GM18498 (cell line): ENCODE data around the gene HGF.
"Not testable (repeated sequence)": the region's sequence is repeated elsewhere in the genome, so short reads cannot be mapped to it uniquely, and the experiment has no call there.

ENCODE experiments used
- ATAC-seq: cut with Tn5 transposase; IDR thresholded peaks from one replicate; pipeline ENCODE4 v1.9.1; 2021; ENCODE audit warnings: mild to moderate bottlenecking, moderate library complexity; ENCODE audit not compliant: unreplicated experiment

The HGF gene

DNA sequence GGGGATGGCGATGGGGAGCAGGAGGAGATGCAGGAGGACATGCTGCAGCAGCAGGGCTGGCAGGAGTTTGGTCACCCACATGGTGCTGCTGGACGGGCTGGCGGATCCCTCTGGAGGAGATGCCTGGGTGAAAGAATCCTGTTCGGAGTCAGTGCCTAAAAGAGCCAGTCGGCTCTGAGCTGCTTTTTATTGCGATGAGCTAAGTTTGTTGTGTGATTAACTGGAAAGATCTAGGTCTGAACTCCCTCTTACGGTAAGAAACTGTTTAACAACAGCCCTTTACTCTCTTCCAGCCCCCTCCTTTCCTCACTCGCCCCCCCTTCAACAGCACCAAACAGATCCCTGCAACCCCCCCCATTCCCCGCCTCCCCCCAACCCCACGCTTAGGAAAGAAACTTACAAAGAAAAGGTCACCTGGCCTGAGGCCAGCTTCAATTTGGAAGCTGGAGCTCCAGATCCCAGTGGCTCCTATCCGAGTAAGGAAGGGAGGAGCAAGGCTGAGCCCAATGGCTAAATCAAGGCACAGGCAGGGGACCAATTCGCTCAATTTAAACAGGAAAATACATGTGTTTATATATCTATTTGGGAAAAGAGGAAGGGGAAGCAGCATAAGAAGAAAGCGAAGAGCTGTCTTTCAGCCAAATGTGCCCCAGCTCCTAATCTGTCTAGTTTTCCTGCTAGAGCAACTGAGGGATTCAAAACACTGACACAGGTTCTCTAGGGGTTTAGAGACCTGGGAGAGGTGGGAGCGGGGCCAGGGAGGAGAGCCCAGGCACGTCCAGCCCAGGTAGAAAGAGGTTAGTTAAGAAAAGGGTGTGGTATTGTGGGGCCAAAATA lies at the start of gene HGF:
HGF (minus strand) TSS at position 157 of the 837 bp plus-strand sequence; CDS start at position 81, 76 bp downstream.
- ATAC-seq = no peak

DNA sequence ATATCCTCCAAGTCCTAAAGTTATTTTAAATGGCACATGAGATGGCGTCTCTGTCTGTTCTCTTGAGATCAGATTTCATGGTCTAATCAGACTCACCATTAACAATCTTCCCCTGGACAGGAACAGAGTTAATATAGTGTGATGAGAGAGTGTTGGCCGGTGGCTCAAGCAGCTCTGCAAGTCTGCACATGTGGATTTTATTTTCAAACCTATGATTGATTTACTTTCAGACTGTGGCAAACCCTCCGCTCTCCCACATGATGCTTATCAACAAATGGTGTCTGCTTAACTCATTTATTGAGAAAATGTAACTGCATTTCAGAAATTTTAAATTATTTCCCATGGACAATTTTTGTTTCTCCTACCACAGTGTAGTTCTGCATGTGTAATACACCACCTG lies 46.5 kb upstream of the HGF start:
- ATAC-seq = no peak

DNA sequence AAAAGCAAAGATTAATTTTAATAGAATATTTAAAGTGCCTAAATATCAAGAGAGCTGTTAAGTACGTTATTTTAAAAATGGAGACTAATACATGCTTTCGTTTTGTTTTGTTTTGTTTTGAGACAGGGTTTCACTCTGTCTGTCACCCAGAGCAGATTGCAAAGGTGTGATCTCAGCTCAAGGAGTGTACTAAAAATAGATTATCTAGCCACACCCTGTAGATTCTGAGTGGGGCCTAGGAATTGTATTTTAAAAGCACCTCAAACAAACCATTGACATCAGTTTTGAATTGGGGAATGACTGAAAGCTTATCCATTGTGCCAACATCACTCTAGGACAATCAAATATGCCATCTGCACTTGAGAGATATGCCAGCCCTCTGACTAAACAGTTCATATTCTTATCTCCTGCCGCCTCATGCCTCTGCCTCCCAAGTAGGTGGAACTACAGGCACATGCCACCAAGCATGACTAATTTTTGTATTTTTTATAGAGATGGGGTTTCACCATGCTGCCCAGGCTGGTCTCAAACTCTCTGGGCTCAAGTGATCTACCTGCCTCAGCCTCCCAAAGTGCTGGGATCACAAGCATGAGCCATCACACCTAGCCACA lies 43.1 kb upstream of the HGF start:
- ATAC-seq = peak; percentile 94

DNA sequence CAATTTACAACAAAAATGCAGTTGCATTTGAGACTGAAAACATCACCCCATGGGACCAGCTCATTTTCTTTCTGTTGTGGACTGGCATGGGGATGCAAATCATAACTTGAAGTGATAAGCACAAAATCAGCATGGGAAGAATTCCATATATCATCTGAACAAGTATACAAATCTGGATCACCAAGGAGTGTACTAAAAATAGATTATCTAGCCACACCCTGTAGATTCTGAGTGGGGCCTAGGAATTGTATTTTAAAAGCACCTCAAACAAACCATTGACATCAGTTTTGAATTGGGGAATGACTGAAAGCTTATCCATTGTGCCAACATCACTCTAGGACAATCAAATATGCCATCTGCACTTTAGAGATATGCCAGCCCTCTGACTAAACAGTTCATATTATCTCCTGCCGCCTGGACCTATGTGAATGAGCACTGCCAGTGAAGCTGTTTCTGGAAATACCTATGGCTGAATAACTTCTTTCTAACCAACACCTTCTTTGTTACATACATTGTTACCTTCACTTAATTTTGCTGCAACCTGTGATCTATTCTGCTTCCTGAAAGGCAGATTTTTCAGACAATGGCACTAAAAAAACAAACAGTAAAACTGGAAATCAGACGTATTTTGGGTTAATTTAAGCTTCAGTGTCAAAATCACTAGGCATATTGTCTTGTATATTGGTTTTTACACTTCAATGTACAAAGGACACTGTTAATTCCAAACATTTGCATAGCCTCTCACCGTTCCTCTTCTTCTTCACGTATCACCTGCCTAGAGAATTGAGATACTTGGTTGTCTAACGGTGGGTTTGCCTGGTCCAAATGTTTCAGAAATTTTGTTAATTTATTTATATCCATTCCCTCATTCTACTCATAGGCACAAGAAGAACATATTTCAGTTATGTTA lies 42.4 kb upstream of the HGF start:
- ATAC-seq = peak; percentile 50

DNA sequence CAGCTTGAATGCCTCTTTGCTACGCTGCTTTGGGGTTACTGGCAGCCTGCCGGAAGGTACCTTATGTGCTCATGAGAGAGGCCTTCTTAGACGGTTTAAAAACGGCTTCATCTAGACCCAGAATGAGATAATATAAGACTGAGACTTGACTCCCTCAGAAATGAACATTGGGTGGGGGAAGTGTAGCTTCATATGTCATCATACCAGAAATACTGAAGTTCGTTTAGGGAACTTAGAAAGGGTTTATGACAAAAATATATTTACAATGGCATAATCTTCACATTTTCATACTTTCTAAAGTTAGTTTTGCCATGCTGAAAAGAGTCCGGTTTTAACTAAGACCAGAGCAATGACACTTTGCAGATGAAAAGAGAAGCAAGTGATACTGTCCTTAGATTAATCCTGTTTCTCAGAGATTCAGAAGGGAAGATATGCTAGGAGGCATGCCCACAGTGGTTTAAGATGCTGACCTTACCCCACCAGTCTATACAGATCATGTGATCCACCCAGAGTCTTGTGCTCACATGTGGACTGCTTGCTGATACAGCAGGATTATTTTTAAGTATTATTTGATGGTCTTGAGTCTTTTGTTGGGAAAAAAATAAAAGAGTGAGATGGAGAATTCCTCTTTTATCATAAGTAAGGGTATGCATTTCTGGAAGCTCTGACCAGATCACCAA lies 40.8 kb upstream of the HGF start:
- ATAC-seq = no peak

DNA sequence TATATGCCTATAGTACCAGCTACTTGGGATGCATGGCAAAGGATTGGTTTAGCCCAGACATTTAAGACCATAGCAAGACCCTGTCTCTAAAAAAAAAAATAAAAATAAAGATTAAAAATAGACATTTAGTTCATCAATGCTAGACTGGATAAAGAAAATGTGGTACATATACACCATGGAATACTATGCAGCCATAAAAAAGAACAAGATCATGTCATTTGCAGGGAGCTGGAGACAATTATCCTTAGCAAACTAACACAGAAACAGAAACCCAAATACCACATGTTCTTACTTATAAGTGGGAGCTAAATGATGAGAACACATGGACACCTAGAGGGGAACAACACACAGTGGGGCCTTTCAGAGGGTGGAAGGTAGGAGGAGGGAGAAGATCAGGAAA lies 38.5 kb upstream of the HGF start:
- ATAC-seq = not testable (repeated sequence)

DNA sequence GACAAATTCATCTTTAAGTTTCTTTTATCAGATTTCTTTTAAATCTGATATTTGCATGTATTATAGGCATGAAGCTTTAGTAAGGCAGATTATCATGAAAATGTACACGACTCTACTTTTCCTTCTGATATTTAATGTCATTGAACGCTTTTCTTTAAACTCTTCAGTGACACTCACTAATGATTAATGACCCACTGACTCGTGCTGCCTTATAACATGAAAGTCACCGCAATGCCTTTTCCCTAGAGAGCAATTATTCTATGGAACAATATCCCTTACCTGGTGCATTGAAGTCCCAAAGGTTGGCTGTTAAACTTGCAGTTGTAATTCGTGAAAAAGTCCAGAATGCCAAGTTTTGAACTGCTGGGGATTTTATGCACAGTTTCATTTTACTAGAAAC lies 33.4 kb upstream of the HGF start:
- ATAC-seq = no peak

DNA sequence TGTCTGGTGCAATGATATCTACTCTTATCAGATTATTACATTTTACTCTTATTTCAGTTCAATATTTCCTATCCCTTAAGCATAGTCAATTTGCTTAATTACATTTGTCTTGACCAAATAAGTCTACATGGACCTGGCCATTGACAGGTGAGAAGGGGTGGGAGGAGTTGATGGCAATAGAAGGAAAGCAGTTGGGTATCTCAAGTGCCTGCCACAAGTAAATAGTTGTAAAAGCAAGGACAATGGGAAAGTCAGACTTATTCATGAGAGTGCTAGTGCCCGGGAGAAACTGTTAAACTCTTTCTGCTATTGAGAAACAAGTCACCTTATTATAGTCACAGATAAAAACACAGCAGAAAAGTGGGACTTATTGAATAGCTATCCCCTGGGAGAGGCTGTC lies 32.4 kb upstream of the HGF start:
- no peak for ATAC-seq

DNA sequence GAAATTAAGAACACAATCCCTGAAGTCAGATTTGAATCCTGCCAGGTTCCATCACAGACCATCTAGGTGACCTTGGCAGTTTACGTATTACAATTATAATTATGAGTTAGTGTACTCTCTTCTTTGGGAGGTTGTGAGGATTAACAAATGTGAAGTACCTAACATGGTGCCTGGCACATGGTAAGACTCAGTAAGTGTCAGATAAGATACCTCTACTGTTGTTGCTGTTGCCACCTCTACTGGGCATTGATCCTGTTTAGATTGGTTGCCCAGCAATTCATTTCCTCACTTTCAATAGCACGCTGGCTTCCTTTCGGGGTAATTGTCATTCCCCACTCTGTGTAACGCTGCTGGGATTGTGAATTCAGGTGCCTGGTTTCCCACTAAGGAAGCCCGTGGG lies 31.7 kb upstream of the HGF start:
- ATAC-seq = no peak

DNA sequence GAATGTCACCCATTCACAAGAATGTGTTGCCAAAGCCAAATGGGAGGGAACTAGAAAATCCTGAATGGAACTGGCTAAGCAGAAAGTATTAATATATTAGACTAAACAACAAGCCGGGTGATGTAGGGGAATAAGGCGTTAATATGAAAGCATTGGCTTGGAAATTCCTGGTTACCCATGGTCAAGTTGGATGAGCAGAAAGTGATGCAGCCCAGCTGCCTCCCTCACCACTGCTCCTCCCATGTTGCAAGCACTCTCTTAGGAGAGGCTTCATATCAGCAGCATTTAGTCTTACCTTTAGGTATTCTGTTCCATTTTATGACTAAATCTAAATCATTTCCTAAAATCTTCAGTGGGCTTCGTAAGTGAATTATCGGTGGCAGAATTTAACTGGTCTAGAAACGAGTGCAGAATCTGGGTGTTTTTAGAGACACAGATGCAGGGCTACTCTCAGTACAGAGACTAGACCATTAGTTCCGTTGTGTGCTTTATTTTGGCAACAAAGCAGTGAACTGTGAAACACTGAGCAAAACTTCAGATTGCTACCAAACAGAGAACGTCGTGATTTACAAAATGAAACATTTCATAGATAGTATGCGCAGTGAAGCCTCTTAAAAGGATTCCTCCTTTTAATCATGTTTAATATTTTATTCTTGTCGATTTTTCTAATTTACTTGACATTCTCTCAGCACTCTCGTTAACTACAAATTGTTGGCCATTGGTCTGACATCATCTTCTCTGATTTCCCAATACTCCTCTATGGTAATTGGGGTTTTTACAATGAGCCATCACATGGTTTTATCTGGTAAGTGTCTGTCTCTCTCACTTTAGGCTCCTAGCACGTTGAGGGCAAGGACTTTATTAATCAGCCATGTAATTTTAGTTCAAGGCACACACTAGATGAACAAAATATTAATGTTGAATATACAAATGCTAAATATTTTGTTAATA lies 22.0 kb upstream of the HGF start:
- ATAC-seq = no peak

DNA sequence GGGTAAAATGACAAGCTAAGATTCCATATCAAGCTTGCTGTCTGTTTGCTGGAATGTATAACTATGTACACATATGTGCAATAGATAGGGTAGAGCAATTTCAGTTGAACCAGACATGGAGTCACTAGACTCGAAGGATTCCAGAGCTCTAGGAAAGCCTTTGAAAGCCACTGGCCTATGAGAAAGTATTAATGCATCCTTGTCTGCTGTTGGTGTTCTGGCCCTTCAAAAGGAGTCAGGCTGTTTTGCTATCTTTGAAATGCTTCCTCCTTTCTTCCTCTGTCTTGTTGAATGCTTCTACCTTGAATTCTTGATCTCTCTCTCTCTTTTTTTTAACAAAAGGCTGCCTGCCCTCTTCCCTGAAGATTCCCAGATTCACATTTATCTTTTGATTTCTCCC lies 20.8 kb upstream of the HGF start:
- ATAC-seq = no peak

DNA sequence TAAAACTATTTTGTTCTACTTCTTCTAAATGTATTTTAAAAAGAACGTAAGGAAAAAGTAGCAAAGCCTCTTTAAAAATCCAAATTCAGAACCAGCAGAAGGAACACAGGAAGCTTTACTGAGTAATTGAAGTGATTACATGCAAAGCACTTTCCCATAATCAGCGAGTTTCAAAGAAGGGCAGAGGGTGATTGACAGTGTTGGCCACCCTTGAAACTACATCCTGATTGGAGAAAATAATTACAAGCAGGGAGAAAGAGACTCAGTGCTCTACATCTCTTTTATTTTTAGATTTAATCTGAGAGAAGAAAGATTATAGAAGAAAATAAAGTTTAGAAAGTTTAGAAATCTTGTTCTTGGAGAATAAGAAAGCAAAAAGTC lies 20.3 kb upstream of the HGF start:
- ATAC-seq = no peak

DNA sequence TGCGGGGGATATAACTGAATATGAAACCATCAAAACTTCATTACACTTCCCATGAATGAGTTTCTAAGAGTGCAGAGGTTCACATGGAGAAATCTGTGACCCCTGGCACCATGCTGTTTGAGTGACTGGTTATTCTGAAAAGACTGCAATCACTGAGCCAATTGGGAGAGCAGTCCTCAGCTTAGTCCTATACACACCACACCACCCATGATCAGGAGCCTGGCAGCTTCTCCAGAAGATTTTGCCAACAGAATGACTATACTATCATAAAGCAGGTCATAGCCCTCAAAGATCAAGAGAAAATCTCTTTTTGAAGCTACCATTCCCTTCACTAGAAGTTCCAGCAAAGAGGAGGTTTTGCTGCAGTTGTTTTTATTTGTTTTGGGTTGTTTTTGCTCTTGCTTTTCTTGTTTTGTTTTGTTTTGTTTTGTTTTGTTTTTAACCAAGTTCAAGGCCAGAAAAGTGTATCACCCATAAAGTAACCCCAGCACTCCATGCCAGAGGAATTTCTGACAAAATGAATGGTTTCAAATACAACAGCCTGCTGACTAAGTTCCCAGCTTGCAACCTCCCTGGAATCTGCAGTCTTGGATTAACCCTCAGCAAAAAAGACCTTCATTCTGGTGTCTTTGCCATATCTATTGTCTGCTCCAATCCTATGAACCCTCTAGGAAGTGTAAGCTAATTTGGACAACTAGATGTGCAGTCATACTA lies 19.7 kb upstream of the HGF start:
- no peak for ATAC-seq

DNA sequence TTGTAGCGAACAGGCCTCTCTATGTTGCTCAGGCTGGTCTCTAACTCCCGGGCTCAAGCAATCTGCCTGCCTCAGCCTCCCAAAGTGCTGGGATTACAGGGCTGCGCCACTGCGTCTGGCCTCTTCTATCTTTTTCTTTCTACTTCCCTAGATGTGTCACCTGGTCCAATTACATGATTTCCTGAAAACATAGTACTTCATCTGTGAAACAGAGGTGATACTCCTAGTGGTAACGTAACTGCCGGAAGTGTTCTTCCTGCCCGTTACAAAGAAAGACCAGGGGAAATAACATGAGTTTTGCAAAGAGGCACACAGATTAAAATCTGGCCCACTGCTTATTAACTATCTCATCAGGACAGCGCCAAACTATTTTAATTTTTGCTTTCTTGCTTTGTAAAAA lies 18.4 kb upstream of the HGF start:
- no peak for ATAC-seq

DNA sequence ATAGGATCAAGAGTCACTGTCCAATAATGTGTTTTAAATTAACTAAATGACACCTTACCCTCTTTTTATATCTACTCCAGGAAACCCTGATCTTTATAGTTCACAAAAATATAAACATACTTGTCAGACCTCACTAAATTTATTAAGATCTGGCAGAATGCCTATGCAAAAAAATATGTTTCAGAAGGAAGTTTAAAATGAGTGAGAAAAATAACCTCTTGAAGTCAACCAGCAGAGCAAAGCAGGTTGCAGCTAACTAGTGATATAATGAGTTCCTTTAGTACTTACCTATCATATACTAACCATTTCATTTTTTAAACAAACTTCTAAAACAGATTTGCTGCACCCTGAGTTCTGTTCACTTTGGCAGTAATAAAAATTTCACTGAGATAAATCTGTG lies 14.0 kb upstream of the HGF start:
- no peak for ATAC-seq

DNA sequence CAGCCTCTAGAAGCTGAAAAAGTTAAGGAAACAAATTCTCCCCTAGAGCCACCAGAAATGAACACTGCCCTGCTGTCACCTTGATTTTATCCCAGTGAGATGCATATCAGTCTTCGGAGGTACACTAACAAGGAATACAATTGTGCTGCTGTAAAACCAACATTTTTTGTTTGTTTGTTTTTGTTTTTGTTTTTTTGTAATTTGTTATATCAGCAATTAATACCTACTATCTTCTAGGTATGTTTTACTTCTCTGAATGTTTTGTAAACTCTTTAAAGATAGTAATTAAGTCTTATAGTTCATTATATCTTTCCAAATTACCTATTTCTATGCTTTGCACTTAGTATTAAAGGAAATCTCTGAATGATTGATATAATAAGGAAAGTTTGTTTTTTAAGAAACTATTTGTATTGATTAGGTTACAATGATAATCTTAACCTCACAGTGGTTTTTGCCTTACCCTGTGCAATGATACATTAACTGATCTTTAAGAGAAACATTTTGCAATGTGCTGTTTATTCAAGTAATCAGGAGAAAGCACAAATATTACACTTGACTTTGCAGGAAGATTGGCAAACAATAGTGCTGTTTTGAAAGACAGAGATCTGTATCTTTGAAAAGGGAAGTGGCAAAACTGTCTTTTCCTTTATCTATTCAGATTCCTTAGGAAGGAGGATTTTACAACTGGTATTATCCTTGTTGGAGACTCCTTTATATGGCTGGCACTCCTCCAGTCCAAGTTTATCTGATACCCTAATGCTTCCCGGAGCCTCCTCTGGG lies 11.3 kb upstream of the HGF start:
- ATAC-seq = no peak

DNA sequence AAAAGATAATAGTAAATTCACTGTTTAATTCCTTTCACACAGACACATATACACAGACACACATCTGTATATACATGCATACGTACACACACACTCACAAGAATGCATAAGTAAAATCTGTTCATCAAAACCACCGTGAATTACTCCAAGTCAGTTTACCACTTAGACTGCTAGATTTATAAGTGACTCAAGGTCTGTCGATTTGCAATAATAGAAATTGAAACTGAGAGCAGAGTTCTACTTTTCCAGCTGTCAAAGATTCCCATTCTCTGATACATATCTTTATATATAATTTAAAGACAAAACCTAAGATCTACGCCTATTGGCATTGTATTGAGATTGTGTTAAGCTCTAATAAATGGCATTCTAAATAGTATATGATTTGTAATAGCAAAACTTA lies 9.9 kb upstream of the HGF start:
- ATAC-seq = no peak

DNA sequence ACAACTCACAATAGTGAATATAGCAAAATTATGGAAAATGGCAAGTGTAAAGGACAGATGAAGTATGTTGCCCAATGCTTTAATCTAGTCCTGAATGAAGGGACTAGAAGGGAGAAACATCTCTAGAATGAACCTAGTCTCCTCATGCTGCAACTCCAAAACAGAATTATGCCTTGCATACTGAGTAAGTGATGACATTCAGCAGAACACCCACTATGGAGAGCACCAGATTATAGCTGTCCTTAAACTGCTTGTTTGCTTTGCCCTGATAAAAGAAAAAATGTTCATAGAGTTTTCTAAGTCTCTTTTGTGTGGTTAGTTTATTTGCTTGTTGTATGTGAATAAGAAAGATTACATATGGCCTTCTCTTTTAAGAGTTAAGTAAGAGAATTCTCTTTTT lies 7.8 kb upstream of the HGF start:
- no peak for ATAC-seq
